Measurements from ENCODE around the gene EPHA7. TPM values are rescaled to one million over a fixed set of nuclear protein-coding genes. Genes with fewer than 3 reads are reported as not detected.

Gene EPHA7
- polyA plus RNA-seq (2012; rRNA removed) = under 0.01 TPM in 1 of 2 replicates, not detected in the other
- not detected in 2 replicates for polyA plus RNA-seq (2012; cell fraction: cytosol; rRNA removed)
- not detected in 2 replicates for polyA plus RNA-seq (2012; cell fraction: nucleus; rRNA removed)

DNA sequence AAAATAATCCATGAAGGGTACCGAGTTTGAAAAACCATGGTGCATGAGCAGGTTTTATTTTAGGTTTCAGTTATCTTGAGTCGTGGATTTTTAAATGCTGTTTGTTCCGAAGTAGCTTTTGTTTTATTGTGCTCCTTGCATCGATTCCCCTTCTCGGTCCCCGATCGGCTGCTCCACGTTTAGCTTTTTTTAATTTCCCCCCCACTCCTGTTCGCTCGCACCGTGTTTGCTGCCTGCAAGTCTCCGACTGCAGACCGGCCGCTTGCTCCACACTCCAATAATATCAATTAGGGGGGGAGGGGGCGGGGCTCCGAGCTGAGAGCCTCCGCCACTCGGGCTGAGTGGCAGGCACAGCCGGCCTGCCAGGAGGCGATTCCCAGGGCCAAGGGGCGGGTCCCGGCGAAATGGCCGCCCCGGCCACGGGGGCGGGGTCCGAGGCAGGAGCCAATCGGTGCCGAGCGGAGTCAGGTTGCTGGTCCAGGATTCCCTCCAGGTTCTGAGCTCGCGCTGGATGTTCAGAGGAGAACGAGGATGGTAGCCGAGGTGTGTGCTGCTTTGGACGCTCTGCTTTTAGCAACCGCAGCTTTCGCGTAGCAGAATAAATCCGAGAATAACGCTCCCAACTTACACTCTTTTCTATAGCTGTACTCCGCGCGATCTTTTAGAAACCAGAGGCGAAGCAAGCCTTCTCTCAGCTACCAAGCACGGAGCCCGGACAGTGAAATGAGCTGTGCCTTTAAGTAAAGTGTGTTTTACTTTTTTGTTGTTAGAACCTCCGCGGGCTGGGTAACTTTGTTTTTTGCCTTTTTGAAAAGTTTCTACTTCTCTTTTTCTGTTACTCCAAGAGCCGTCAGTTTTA, at the start of gene EPHA7:
TSS of gene EPHA7 (minus strand) at position 256 of the 859 bp plus-strand sequence. CDS start at position 38, 218 bp downstream.
- no peaks in the 10 kb centered on the region for H3F3A ChIP-seq (replicated peaks; ENCODE audit: insufficient read depth)
- no peaks in the 10 kb centered on the region for H3K79me2 ChIP-seq (ENCODE audit: insufficient read depth)
- H3K27me3 ChIP-seq (ENCODE audit: insufficient read depth) = peaks cover 46% of the 10 kb centered on the region
- H3K9ac ChIP-seq = no peak within 1 kb of the TSS
- no peaks in the 10 kb centered on the region for H3K9me2 ChIP-seq
- ChIA-PET POLR2A (no interaction called here), CTCF (interaction anchor here (2.1 kb wide), 1 partner anchor 383 kb away, joined by 5 read pairs; no protein-coding TSS in a partner anchor)
- peak within 1 kb of the TSS; percentile 80 for H3K4me2 ChIP-seq
- no peaks in the 10 kb centered on the region for H3K9me3 ChIP-seq
- no peaks in the 10 kb centered on the region for H4K20me1 ChIP-seq (ENCODE audit: insufficient read depth)
- WGBS (ENCODE audit: low lambda C conversion rate) = 2% methylated on average over 43 of the region's 50 CpGs
- peak within 1 kb of the TSS; percentile 41 to 55 for H3K4me3 ChIP-seq (ENCODE audit: low read depth in 2 of 2, low read length in 1 of 2)
- H3K27ac ChIP-seq (ENCODE audit: low read depth in 2 of 2, low read length in 1 of 2) = no peak within 1 kb of the TSS
- H3K4me1 ChIP-seq (ENCODE audit: control insufficient read depth in 1 of 2, insufficient read depth in 2 of 2, low read depth in 1 of 2, low read length in 1 of 2) = peaks cover 0 to 10% of the 10 kb centered on the region in 2 experiments; a peak in 2 of 4 replicates
- H3K36me3 ChIP-seq (replicated peaks in 1 of 2; ENCODE audit: control insufficient read depth in 1 of 2, insufficient read depth in 2 of 2, low read length in 1 of 2) = no peaks in the 10 kb centered on the region
- no peak for TF ChIP-seq YY1 (IDR thresholded peaks at IDR 0.05; ENCODE audit: low read depth)
- no peak for TF ChIP-seq EZH2phosphoT487 (IDR thresholded peaks at IDR 0.05; ENCODE audit: borderline replicate concordance, low read depth)
- TF ChIP-seq GATA2 (CRISPR knock-in tag; IDR thresholded peaks at IDR 0.05) = no peak
- TF ChIP-seq, protein P1, sequence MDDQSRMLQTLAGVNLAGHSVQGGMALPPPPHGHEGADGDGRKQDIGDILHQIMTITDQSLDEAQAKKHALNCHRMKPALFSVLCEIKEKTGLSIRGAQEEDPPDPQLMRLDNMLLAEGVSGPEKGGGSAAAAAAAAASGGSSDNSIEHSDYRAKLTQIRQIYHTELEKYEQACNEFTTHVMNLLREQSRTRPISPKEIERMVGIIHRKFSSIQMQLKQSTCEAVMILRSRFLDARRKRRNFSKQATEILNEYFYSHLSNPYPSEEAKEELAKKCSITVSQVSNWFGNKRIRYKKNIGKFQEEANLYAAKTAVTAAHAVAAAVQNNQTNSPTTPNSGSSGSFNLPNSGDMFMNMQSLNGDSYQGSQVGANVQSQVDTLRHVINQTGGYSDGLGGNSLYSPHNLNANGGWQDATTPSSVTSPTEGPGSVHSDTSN (IDR thresholded peaks at IDR 0.05) = peak; percentile 100
- TF ChIP-seq RFX5 (IDR thresholded peaks at IDR 0.05; ENCODE audit: low read length) = peak; percentile 37; the same call in 1 of the 2 replicates
- TF ChIP-seq CHD2 (IDR thresholded peaks at IDR 0.05; ENCODE audit: low read length, partially characterized antibody) = peak; percentile 62
- TF ChIP-seq FOXJ3 (CRISPR knock-in tag; IDR thresholded peaks at IDR 0.05) = no peak
- TF ChIP-seq MXI1 (IDR thresholded peaks at IDR 0.05; ENCODE audit: low read depth, low read length) = no peak
- no peak for TF ChIP-seq USF2 (IDR thresholded peaks at IDR 0.05; ENCODE audit: borderline replicate concordance, low read depth, low read length)
- TF ChIP-seq, protein P2, sequence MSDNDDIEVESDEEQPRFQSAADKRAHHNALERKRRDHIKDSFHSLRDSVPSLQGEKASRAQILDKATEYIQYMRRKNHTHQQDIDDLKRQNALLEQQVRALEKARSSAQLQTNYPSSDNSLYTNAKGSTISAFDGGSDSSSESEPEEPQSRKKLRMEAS (IDR thresholded peaks at IDR 0.05; ENCODE audit: low read depth) = peak; percentile 82
- TF ChIP-seq RAD21 (IDR thresholded peaks at IDR 0.05; ENCODE audit: low read length) = no peak
- DNase-seq = peak; percentile 96
- peak within 1 kb of the TSS; percentile 85 for H2AFZ ChIP-seq (ENCODE audit: low read depth)

DNA sequence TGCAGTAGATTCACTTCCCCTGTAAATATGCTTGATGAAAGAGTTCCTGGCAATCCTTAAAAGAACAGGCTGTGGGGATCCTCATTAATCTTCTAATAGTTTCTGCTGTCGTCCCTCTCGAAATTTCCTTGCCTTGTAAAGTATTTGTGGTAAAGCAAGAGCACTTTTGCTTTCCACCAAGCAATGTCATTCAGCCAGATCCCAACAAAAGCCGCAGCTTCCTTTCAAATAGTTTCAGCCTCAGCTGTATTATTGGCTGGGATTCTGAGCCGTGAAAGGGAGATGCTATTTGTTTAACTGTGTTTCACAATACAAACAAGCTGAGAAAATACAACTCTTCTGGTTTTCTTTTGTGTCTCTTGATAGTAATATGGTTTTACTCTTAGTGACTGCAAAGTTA, 48.9 kb upstream of the EPHA7 start:
- H3K36me3 ChIP-seq (replicated peaks in 1 of 2; ENCODE audit: control insufficient read depth in 1 of 2, insufficient read depth in 2 of 2, low read length in 1 of 2) = no peaks in the 10 kb centered on the region
- no peaks in the 10 kb centered on the region for H4K20me1 ChIP-seq (ENCODE audit: insufficient read depth)
- no peaks in the 10 kb centered on the region for H3K79me2 ChIP-seq (ENCODE audit: insufficient read depth)
- TF ChIP-seq FOXJ3 (CRISPR knock-in tag; IDR thresholded peaks at IDR 0.05) (no peak), TAF1 (IDR thresholded peaks at IDR 0.05; ENCODE audit: borderline replicate concordance, low read depth, low read length) (no peak), TEAD4 (IDR thresholded peaks at IDR 0.05; ENCODE audit: borderline replicate concordance, insufficient read depth) (no peak), RXRA (IDR thresholded peaks at IDR 0.05; ENCODE audit: borderline replicate concordance, low read depth) (no peak), RFX5 (IDR thresholded peaks at IDR 0.05; ENCODE audit: low read length) (no peak), NRF1 (IDR thresholded peaks at IDR 0.05; ENCODE audit: low read depth, low read length) (no peak), YY1 (IDR thresholded peaks at IDR 0.05; ENCODE audit: low read depth) (no peak), NFIC (IDR thresholded peaks at IDR 0.05; ENCODE audit: borderline replicate concordance) (no peak)
- TF ChIP-seq, protein P1 (IDR thresholded peaks at IDR 0.05) = no peak
- no peak for DNase-seq
- H2AFZ ChIP-seq (ENCODE audit: low read depth) = no peak overlapping the region
- no peak overlapping the region for H3K9ac ChIP-seq
- H3K27ac ChIP-seq (ENCODE audit: low read depth in 2 of 2, low read length in 1 of 2) = no peak overlapping the region
- no peaks in the 10 kb centered on the region for H3K9me2 ChIP-seq
- no peak overlapping the region for H3K4me2 ChIP-seq
- ChIA-PET POLR2A (no interaction called here), CTCF (no interaction called here)
- no peaks in the 10 kb centered on the region for H3K9me3 ChIP-seq
- H3K27me3 ChIP-seq (ENCODE audit: insufficient read depth) = no peaks in the 10 kb centered on the region
- no peak overlapping the region for H3K4me3 ChIP-seq (ENCODE audit: low read depth in 2 of 2, low read length in 1 of 2)
- WGBS (ENCODE audit: low lambda C conversion rate) = 2% methylated on average over 4 of the region's 4 CpGs
- H3K4me1 ChIP-seq (ENCODE audit: control insufficient read depth in 1 of 2, insufficient read depth in 2 of 2, low read depth in 1 of 2, low read length in 1 of 2) = no peaks in the 10 kb centered on the region
- H3F3A ChIP-seq (replicated peaks; ENCODE audit: insufficient read depth) = no peaks in the 10 kb centered on the region

Measured in SK-N-SH (cell line).